K562 (cell line): Measurements from ENCODE around the gene STX18. TPM values are rescaled to one million over a fixed set of nuclear protein-coding genes. Genes with fewer than 3 reads are reported as not detected.

Experiments
- SIX5 ChIP-seq, 2 experiments: IDR thresholded peaks; 2 replicates each; pipeline ENCODE4 v1.6.1; 2011; ENCODE audit warnings: low read length in 2 of 2, borderline replicate concordance in 1 of 2, low read depth in 1 of 2, mild to moderate bottlenecking in 1 of 2, moderate library complexity in 1 of 2; ENCODE audit not compliant: insufficient read depth in 1 of 2
- SMARCA4 ChIP-seq: fragments of 450-650 bp; IDR thresholded peaks from 2 replicates; pipeline ENCODE4 v1.6.1; 2016
- SP2 ChIP-seq: IDR thresholded peaks from 2 replicates; pipeline ENCODE4 v1.6.1; 2011; ENCODE audit warnings: mild to moderate bottlenecking, low read depth, low read length, moderate library complexity; ENCODE audit not compliant: poor library complexity, severe bottlenecking; ENCODE audit errors: extremely low read depth
- ZEB2 ChIP-seq: fragments of 450-650 bp; IDR thresholded peaks from 2 replicates; pipeline ENCODE4 v1.6.1; 2016
- ZNF274 ChIP-seq: IDR thresholded peaks from 2 replicates; pipeline ENCODE4 v1.6.1; 2011; ENCODE audit warnings: low read depth, mild to moderate bottlenecking, low read length, moderate library complexity, borderline replicate concordance
- ZNF695 ChIP-seq: fragments of 450-650 bp; formaldehyde crosslinking; IDR thresholded peaks from 2 replicates; pipeline ENCODE4 v1.4.0; 2020; ENCODE audit warnings: mild to moderate bottlenecking, moderate library complexity
- polyA plus RNA-seq, 8 experiments: library from polyadenylated mRNA; depleted of rRNA in 4 of 8; stranded (reverse) in 5 of 8; unstranded in 3 of 8; fragments of >200 nt; fragmentation: Nextera tagmentation in 2 of 8; fragmentation: Illumina TruSeq in 1 of 8; extraction: Ambion mirVana in 2 of 8; extraction: Trizol in 1 of 8; gene quantifications; 2 replicates each; pipeline versions ENCODE4 v1.2.1 to v1.2.3, GENCODE V29; 2011 to 2014; ENCODE audit warnings: inconsistent platforms in 1 of 8, missing spikeins in 1 of 8
- total RNA-seq, 7 experiments: library from RNA; depleted of rRNA in 6 of 7; stranded (reverse); fragments of >200 nt in 6 of 7; fragmentation: Illumina TruSeq in 2 of 7; extraction: Trizol in 2 of 7; gene quantifications; 2 replicates each; pipeline versions ENCODE4 v1.2.1 to v1.2.3, GENCODE V29; 2011 to 2021; ENCODE audit warnings: low replicate concordance in 1 of 7
- TF ChIP-seq, protein P1 (sequence below): fragments of 450-650 bp; IDR thresholded peaks from 2 replicates; pipeline ENCODE4 v1.6.1; 2016; ENCODE audit warnings: borderline replicate concordance
- TF ChIP-seq, protein P2 (sequence below), 2 experiments: fragments of 450-650 bp; formaldehyde crosslinking in 1 of 2; IDR thresholded peaks; 2 replicates each; pipeline versions ENCODE4 v1.4.0 to v1.6.1; 2014 to 2020; ENCODE audit warnings: mild to moderate bottlenecking in 2 of 2, borderline replicate concordance in 1 of 2, low read depth in 1 of 2
- TF ChIP-seq, protein P3 (sequence below): sonication (generic); formaldehyde crosslinking; IDR thresholded peaks from 2 replicates; pipeline ENCODE4 v1.8.1; 2023; ENCODE audit warnings: missing genetic modification reagents, mild to moderate bottlenecking, borderline replicate concordance

STX18 gene
- total and polyA plus RNA-seq, 9 of the 15 experiments (the other 6 are each of a cell fraction or from before 2014, with no cell fraction given), result 6.2 to 41.7 (median 22.7) TPM

- TF ChIP-seq SP2 (peak; percentile 17), ZNF274 (no peak), ZNF695 (CRISPR knock-in tag) (no peak), SIX5 (IDR thresholded peaks at IDR 0.05; ENCODE audit: borderline replicate concordance in 1 of 2, insufficient read depth in 1 of 2, low read depth in 1 of 2, low read length in 2 of 2) (peak; percentile 62 to 70; a peak in 3 of 4 replicates), ZEB2 (peak; percentile 100), SMARCA4 (no peak)
- TF ChIP-seq, protein P1, sequence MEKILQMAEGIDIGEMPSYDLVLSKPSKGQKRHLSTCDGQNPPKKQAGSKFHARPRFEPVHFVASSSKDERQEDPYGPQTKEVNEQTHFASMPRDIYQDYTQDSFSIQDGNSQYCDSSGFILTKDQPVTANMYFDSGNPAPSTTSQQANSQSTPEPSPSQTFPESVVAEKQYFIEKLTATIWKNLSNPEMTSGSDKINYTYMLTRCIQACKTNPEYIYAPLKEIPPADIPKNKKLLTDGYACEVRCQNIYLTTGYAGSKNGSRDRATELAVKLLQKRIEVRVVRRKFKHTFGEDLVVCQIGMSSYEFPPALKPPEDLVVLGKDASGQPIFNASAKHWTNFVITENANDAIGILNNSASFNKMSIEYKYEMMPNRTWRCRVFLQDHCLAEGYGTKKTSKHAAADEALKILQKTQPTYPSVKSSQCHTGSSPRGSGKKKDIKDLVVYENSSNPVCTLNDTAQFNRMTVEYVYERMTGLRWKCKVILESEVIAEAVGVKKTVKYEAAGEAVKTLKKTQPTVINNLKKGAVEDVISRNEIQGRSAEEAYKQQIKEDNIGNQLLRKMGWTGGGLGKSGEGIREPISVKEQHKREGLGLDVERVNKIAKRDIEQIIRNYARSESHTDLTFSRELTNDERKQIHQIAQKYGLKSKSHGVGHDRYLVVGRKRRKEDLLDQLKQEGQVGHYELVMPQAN, result peak; percentile 66; the same call in 1 of the 2 replicates
- TF ChIP-seq, protein P2, sequence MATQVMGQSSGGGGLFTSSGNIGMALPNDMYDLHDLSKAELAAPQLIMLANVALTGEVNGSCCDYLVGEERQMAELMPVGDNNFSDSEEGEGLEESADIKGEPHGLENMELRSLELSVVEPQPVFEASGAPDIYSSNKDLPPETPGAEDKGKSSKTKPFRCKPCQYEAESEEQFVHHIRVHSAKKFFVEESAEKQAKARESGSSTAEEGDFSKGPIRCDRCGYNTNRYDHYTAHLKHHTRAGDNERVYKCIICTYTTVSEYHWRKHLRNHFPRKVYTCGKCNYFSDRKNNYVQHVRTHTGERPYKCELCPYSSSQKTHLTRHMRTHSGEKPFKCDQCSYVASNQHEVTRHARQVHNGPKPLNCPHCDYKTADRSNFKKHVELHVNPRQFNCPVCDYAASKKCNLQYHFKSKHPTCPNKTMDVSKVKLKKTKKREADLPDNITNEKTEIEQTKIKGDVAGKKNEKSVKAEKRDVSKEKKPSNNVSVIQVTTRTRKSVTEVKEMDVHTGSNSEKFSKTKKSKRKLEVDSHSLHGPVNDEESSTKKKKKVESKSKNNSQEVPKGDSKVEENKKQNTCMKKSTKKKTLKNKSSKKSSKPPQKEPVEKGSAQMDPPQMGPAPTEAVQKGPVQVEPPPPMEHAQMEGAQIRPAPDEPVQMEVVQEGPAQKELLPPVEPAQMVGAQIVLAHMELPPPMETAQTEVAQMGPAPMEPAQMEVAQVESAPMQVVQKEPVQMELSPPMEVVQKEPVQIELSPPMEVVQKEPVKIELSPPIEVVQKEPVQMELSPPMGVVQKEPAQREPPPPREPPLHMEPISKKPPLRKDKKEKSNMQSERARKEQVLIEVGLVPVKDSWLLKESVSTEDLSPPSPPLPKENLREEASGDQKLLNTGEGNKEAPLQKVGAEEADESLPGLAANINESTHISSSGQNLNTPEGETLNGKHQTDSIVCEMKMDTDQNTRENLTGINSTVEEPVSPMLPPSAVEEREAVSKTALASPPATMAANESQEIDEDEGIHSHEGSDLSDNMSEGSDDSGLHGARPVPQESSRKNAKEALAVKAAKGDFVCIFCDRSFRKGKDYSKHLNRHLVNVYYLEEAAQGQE (IDR thresholded peaks at IDR 0.05; ENCODE audit: borderline replicate concordance), result peak; percentile 47; the same call in 1 of the 2 replicates
- TF ChIP-seq, protein P2 (CRISPR knock-in tag; IDR thresholded peaks at IDR 0.05; ENCODE audit: low read depth), result no peak; the same call in 1 of the 2 replicates
- TF ChIP-seq, protein P3, sequence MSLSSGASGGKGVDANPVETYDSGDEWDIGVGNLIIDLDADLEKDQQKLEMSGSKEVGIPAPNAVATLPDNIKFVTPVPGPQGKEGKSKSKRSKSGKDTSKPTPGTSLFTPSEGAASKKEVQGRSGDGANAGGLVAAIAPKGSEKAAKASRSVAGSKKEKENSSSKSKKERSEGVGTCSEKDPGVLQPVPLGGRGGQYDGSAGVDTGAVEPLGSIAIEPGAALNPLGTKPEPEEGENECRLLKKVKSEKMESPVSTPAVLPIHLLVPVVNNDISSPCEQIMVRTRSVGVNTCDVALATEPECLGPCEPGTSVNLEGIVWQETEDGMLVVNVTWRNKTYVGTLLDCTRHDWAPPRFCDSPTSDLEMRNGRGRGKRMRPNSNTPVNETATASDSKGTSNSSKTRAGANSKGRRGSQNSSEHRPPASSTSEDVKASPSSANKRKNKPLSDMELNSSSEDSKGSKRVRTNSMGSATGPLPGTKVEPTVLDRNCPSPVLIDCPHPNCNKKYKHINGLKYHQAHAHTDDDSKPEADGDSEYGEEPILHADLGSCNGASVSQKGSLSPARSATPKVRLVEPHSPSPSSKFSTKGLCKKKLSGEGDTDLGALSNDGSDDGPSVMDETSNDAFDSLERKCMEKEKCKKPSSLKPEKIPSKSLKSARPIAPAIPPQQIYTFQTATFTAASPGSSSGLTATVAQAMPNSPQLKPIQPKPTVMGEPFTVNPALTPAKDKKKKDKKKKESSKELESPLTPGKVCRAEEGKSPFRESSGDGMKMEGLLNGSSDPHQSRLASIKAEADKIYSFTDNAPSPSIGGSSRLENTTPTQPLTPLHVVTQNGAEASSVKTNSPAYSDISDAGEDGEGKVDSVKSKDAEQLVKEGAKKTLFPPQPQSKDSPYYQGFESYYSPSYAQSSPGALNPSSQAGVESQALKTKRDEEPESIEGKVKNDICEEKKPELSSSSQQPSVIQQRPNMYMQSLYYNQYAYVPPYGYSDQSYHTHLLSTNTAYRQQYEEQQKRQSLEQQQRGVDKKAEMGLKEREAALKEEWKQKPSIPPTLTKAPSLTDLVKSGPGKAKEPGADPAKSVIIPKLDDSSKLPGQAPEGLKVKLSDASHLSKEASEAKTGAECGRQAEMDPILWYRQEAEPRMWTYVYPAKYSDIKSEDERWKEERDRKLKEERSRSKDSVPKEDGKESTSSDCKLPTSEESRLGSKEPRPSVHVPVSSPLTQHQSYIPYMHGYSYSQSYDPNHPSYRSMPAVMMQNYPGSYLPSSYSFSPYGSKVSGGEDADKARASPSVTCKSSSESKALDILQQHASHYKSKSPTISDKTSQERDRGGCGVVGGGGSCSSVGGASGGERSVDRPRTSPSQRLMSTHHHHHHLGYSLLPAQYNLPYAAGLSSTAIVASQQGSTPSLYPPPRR (CRISPR knock-in tag), result peak; percentile 76; the same call in 1 of the 2 replicates
These were observed at the start of gene STX18 (continued) for GRCh38 chr4:4541661-4542570.
